HepG2 (cell line): ENCODE results near the gene ADAMTS13. TPM values are rescaled to one million over a fixed set of nuclear protein-coding genes. Genes with fewer than 3 reads are reported as not detected.
A peak's percentile ranks its signal among the peaks of the same experiment; 100 is the strongest.

Experiments
- ASH2L ChIP-seq: fragments of 300-600, 200-600 bp; sonication (generic); IDR thresholded peaks from 2 replicates; pipeline ENCODE4 v1.7.0; 2017; ENCODE audit warnings: low read depth, mild to moderate bottlenecking, moderate library complexity, mixed read lengths, low read length; ENCODE audit not compliant: insufficient read length
- ATM ChIP-seq: fragments of 450-650 bp; IDR thresholded peaks from 2 replicates; pipeline ENCODE4 v1.7.1; 2017; ENCODE audit warnings: mild to moderate bottlenecking, borderline replicate concordance
- DZIP1 ChIP-seq: sonication (generic); formaldehyde crosslinking; IDR thresholded peaks from 2 replicates; pipeline ENCODE4 v1.5.0; 2020; ENCODE audit warnings: mild to moderate bottlenecking, missing genetic modification reagents
- ERF ChIP-seq: IDR thresholded peaks from 2 replicates; pipeline ENCODE4 v1.6.1; 2018; ENCODE audit warnings: missing biosample characterization, missing genetic modification reagents
- FOXA1 ChIP-seq, 2 experiments: fragments of 450-650 bp in 1 of 2; sonication (generic) in 1 of 2; formaldehyde crosslinking in 1 of 2; IDR thresholded peaks; 2 replicates each; pipeline versions ENCODE4 v1.4.0 to v1.6.1; 2016 to 2020; ENCODE audit warnings: missing genetic modification reagents in 1 of 2
- HIVEP1 ChIP-seq: sonication (generic); formaldehyde crosslinking; IDR thresholded peaks from 2 replicates; pipeline ENCODE4 v1.4.0; 2020; ENCODE audit warnings: mild to moderate bottlenecking, missing genetic modification reagents
- MTA1 ChIP-seq: sonication (generic); formaldehyde crosslinking; IDR thresholded peaks from 2 replicates; pipeline ENCODE4 v1.4.0; 2020; ENCODE audit warnings: missing genetic modification reagents, mild to moderate bottlenecking, borderline replicate concordance
- PRDM4 ChIP-seq: sonication (generic); formaldehyde crosslinking; IDR thresholded peaks from 2 replicates; pipeline ENCODE4 v1.9.0; 2021; ENCODE audit warnings: missing genetic modification reagents, borderline replicate concordance
- RBM22 ChIP-seq: fragments of 200-400 bp; formaldehyde crosslinking; optimal IDR thresholded peaks from 2 replicates; pipeline ENCODE3; 2017; ENCODE audit warnings: mild to moderate bottlenecking, low read length, moderate library complexity
- RCOR2 ChIP-seq: IDR thresholded peaks from 2 replicates; pipeline ENCODE4 v1.6.1; 2016; ENCODE audit warnings: missing biosample characterization, missing genetic modification reagents
- SIN3B ChIP-seq: fragments of 150-350 bp; IDR thresholded peaks from 2 replicates; pipeline ENCODE4 v1.6.1; 2014; ENCODE audit warnings: low read length
- SMC3 ChIP-seq: IDR thresholded peaks from 2 replicates; pipeline ENCODE4 v1.6.1; 2011; ENCODE audit warnings: low read length, improper control_type of control experiment
- SP4 ChIP-seq: sonication (generic); formaldehyde crosslinking; IDR thresholded peaks from 2 replicates; pipeline ENCODE4 v1.8.1; 2023; ENCODE audit warnings: mild to moderate bottlenecking, missing genetic modification reagents
- WIZ ChIP-seq: sonication (generic); formaldehyde crosslinking; IDR thresholded peaks from 2 replicates; pipeline ENCODE4 v1.5.1; 2020; ENCODE audit warnings: mild to moderate bottlenecking, missing genetic modification reagents
- ZKSCAN5 ChIP-seq: sonication (generic); formaldehyde crosslinking; IDR thresholded peaks from 2 replicates; pipeline ENCODE4 v1.5.1; 2020; ENCODE audit warnings: mild to moderate bottlenecking, missing genetic modification reagents
- ZNF232 ChIP-seq: sonication (generic); formaldehyde crosslinking; IDR thresholded peaks from 2 replicates; pipeline ENCODE4 v1.4.0; 2020; ENCODE audit warnings: missing genetic modification reagents, borderline replicate concordance
- ZNF468 ChIP-seq: sonication (generic); formaldehyde crosslinking; IDR thresholded peaks from 2 replicates; pipeline ENCODE4 v1.8.0; 2022; ENCODE audit warnings: mild to moderate bottlenecking, moderate library complexity, missing genetic modification reagents
- ZNF589 ChIP-seq: sonication (generic); formaldehyde crosslinking; conservative IDR thresholded peaks from 2 replicates; pipeline ENCODE4 v1.8.0; 2022; ENCODE audit warnings: mild to moderate bottlenecking, moderate library complexity, missing genetic modification reagents
- ZNF691 ChIP-seq: sonication (generic); formaldehyde crosslinking; IDR thresholded peaks from 2 replicates; pipeline ENCODE4 v1.4.0; 2020; ENCODE audit warnings: missing genetic modification reagents, low read depth, mild to moderate bottlenecking, borderline replicate concordance
- ZNF7 ChIP-seq: IDR thresholded peaks from 2 replicates; pipeline ENCODE4 v1.6.1; 2016; ENCODE audit warnings: missing biosample characterization, missing genetic modification reagents
- ZNF777 ChIP-seq: sonication (generic); formaldehyde crosslinking; IDR thresholded peaks from 2 replicates; pipeline ENCODE4 v1.4.0; 2020; ENCODE audit warnings: missing genetic modification reagents
- ZNF839 ChIP-seq: sonication (generic); formaldehyde crosslinking; IDR thresholded peaks from 2 replicates; pipeline ENCODE4 v1.4.0; 2020; ENCODE audit warnings: missing genetic modification reagents, mild to moderate bottlenecking, borderline replicate concordance
- polyA plus RNA-seq, 8 experiments: library from polyadenylated mRNA; depleted of rRNA in 3 of 8; stranded (reverse) in 7 of 8; unstranded in 1 of 8; fragments of >200 nt; fragmentation: Illumina TruSeq in 4 of 8; extraction: Trizol in 4 of 8; gene quantifications; 2 replicates each; pipeline versions ENCODE4 v1.2.1 to v1.2.3, GENCODE V29; 2011 to 2016; ENCODE audit warnings: low read depth in 4 of 8, missing spikeins in 1 of 8, mixed read lengths in 1 of 8; ENCODE audit not compliant: insufficient read depth in 1 of 8
- total RNA-seq, 5 experiments: library from RNA; depleted of rRNA; stranded (reverse); fragments of >200 nt; fragmentation: Illumina TruSeq; extraction: Trizol; gene quantifications; 2 replicates each; pipeline ENCODE4 v1.2.3, GENCODE V29; 2016; ENCODE audit warnings: low read depth in 1 of 5
- TF ChIP-seq, protein P1 (sequence below): IDR thresholded peaks from 2 replicates; pipeline ENCODE4 v1.6.1; 2016
- TF ChIP-seq, protein P2 (sequence below): IDR thresholded peaks from 2 replicates; pipeline ENCODE4 v1.6.1; 2018; ENCODE audit warnings: missing genetic modification reagents, mild to moderate bottlenecking, missing compliant biosample characterization

ADAMTS13 gene
- total and polyA plus RNA-seq, 2 of the 13 experiments (the other 11 are each of a cell fraction or from before 2014, with no cell fraction given): 0.91 to 4.5 TPM

- TF ChIP-seq DZIP1 (CRISPR knock-in tag) (no peak), ASH2L (no peak), ZNF232 (CRISPR knock-in tag) (0 out of 2 replicates have a peak, but pooled peaks have one; percentile 84), MTA1 (CRISPR knock-in tag) (0 out of 2 replicates have a peak, but pooled peaks have one; percentile 39), ZNF7 (CRISPR knock-in tag) (no peak), SIN3B (no peak), RBM22 (no peak), RCOR2 (CRISPR knock-in tag) (0 out of 2 replicates have a peak, but pooled peaks have one; percentile 15), ZKSCAN5 (CRISPR knock-in tag) (no peak), HIVEP1 (CRISPR knock-in tag) (no peak), PRDM4 (CRISPR knock-in tag) (no peak), WIZ (CRISPR knock-in tag) (no peak), ZNF777 (CRISPR knock-in tag) (no peak), SMC3 (no peak), ZNF589 (CRISPR knock-in tag) (no peak), ZNF839 (CRISPR knock-in tag) (0 out of 2 replicates have a peak, but pooled peaks have one; percentile 30), FOXA1 (IDR thresholded peaks at IDR 0.05) (no peak), FOXA1 (CRISPR knock-in tag; IDR thresholded peaks at IDR 0.05) (peak; percentile 52), ZNF468 (CRISPR knock-in tag) (no peak), ERF (peak; percentile 73; the same call in 1 of the 2 replicates), ATM (no peak), ZNF691 (peak; percentile 41; the same call in 1 of the 2 replicates), SP4 (0 out of 2 replicates have a peak, but pooled peaks have one; percentile 21)
- TF ChIP-seq, protein P1, sequence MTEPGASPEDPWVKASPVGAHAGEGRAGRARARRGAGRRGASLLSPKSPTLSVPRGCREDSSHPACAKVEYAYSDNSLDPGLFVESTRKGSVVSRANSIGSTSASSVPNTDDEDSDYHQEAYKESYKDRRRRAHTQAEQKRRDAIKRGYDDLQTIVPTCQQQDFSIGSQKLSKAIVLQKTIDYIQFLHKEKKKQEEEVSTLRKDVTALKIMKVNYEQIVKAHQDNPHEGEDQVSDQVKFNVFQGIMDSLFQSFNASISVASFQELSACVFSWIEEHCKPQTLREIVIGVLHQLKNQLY (CRISPR knock-in tag): peak; percentile 85
- TF ChIP-seq, protein P2, sequence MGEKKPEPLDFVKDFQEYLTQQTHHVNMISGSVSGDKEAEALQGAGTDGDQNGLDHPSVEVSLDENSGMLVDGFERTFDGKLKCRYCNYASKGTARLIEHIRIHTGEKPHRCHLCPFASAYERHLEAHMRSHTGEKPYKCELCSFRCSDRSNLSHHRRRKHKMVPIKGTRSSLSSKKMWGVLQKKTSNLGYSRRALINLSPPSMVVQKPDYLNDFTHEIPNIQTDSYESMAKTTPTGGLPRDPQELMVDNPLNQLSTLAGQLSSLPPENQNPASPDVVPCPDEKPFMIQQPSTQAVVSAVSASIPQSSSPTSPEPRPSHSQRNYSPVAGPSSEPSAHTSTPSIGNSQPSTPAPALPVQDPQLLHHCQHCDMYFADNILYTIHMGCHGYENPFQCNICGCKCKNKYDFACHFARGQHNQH (CRISPR knock-in tag): 0 out of 2 replicates have a peak, but pooled peaks have one; percentile 21
These were observed 35.8 kb upstream of the ADAMTS13 start (continued) for GRCh38 chr9:133386338-133386737.
